Measurements from ENCODE around the gene ZNF322.

ZNF322 gene

DNA sequence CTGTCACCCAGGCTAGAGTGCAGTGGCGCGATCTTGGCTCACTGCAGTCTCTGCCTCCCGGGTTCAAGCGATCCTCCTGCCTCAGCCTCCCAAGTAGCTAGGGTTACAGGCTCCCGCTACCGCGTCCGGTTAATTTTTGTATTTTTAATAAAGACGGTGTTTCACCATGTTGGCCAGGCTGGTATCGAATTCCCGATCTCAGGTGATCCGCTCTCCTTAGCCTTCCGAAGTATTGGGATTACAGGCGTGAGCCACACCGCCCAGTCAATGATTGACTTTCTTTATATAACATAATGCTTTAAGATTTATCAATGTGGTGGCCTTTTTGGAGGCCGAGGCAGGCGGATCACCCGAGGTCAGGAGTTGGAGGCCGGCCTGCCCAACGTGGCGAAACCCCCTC lies 70.6 kb downstream of the ZNF322 start:
- DNase-seq (ENCODE audit: low spot score) = no peak
